A375 (cell line): ENCODE results near the gene SPTSSB. TPM values are rescaled to one million over a fixed set of nuclear protein-coding genes. Genes with fewer than 3 reads are reported as not detected.

Experiments
- total RNA-seq: library from RNA; depleted of rRNA; stranded (reverse); fragments of >200 nt; shearing (Covaris generic); gene quantifications from 2 replicates; pipeline ENCODE4 v1.2.3, GENCODE V29; 2014; rRNA removed

Gene SPTSSB
- not detected in 2 replicates for total RNA-seq

GRCh38 chr3:161371441-161372320 is at the start of gene SPTSSB:
Gene SPTSSB, minus strand, starts transcription at chr3:161371517. Its CDS starts 25,194 bp downstream, at chr3:161346323.

Other genes starting within 250 kb of the SPTSSB start
- gene NMD3, start 150.2 kb downstream of the SPTSSB start, total RNA-seq = 46.5 and 47.7 TPM in 2 replicates
- gene OTOL1, start 125.3 kb upstream of the SPTSSB start, total RNA-seq = not detected in 2 replicates